Skeletal muscle satellite cell (primary cell): ENCODE results near the gene SPRR4. TPM values are rescaled to one million over a fixed set of nuclear protein-coding genes. Genes with fewer than 3 reads are reported as not detected.

Experiments
- H3K27me3 ChIP-seq: 2 replicates; pipeline ENCODE4 v1.7.0; 2013; ENCODE audit warnings: low read length; ENCODE audit not compliant: control insufficient read depth, insufficient read depth
- H3K36me3 ChIP-seq: 2 replicates; pipeline ENCODE4 v1.7.0; 2013; ENCODE audit warnings: mild to moderate bottlenecking, control low read depth, low read length; ENCODE audit not compliant: insufficient read depth
- H3K4me1 ChIP-seq: 2 replicates; pipeline ENCODE4 v1.7.0; 2013; ENCODE audit warnings: low read length; ENCODE audit not compliant: control insufficient read depth, insufficient read depth
- H3K4me2 ChIP-seq: 2 replicates; pipeline ENCODE4 v1.7.0; 2013; ENCODE audit warnings: mild to moderate bottlenecking, low read length
- H3K4me3 ChIP-seq: 2 replicates; pipeline ENCODE4 v1.7.0; 2013; ENCODE audit warnings: low read length
- H3K9ac ChIP-seq: 2 replicates; pipeline ENCODE4 v1.7.0; 2013; ENCODE audit warnings: mild to moderate bottlenecking, low read depth, low read length, moderate library complexity
- H3K9me3 ChIP-seq: replicated peaks from 2 replicates; pipeline ENCODE4 v1.7.0; 2013; ENCODE audit warnings: mild to moderate bottlenecking, control low read depth, low read length
- total RNA-seq: library from RNA; depleted of rRNA; stranded (reverse); fragments of >200 nt; gene quantifications from 2 replicates; pipeline ENCODE4 v1.2.3, GENCODE V29; 2012; rRNA removed

Gene SPRR4, protein sequence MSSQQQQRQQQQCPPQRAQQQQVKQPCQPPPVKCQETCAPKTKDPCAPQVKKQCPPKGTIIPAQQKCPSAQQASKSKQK
- total RNA-seq: not detected in 2 replicates

DNA sequence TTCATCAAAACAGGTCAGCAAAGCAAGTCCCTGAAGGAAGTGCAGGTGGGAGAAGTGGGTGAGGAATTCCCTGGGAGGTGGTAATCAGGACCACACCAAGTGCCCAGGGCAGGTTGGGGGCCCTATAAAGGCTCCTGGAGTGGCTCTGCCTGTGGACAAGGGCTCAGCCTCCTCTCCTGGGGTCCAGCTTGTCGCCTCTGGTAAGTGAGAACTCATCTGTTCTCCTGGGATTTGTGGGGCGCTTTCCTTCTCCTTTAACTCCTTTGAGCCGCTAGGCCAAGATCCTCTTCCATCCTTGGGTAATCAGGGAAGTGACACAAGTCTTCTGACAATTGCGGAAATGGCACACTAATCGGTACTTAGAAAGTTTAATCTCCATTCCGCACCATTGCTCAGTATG, at the start of gene SPRR4:
Gene SPRR4 (plus strand): TSS at position 154 of the 400 bp plus-strand sequence. CDS start 1,243 bp downstream, outside the sequence.
- no peaks in the 10 kb centered on the region for H3K9me3 ChIP-seq
- H3K4me1 ChIP-seq: no peaks in the 10 kb centered on the region
- H3K9ac ChIP-seq: no peak within 1 kb of the TSS
- no peak within 1 kb of the TSS for H3K4me2 ChIP-seq
- H3K36me3 ChIP-seq: no peaks in the 10 kb centered on the region
- no peak within 1 kb of the TSS for H3K4me3 ChIP-seq
- no peaks in the 10 kb centered on the region for H3K27me3 ChIP-seq

DNA sequence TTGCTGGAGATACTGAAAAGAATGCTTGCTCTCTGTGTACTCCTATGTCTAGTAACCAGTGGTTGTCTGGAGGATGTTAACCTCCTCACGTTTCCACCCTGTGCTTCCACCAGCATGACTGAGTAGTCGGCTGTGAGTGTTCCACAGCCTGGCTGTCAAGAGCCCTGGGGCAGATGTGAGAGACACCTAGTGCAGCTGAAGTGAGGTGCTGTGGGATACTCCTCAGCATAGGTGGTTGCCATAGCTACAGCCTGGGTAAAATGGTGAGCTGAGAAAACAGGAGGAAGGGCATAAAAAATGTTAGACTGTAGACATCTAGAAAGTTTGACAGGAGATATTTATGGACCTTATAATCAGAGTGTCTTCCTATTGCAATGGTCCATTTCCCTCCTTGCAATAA, 46.3 kb upstream of the SPRR4 start:
- H3K4me1 ChIP-seq: no peaks in the 10 kb centered on the region
- peaks cover 11% of the 10 kb centered on the region for H3K27me3 ChIP-seq
- H3K4me3 ChIP-seq: no peak overlapping the region
- H3K9me3 ChIP-seq: no peaks in the 10 kb centered on the region
- no peak overlapping the region for H3K4me2 ChIP-seq
- H3K36me3 ChIP-seq: no peaks in the 10 kb centered on the region
- H3K9ac ChIP-seq: no peak overlapping the region

DNA sequence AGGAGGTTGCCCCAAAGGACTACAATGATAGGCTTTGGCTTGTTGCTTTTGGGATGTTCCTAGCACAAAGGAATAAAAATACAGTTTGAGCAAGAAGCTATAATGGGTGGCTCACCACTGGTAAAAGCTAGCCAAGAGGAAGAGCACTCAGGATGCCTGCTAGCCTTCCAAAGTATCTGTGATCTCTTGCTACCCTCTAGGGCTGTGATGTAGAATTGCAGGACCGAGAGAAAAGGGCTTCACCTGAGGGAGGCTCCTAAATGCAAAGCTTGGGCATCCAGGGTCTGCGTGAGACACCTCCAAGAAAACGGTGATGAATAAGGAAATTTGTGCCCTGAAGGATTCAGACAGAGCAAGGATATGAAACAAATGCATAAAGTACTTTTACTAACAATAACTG, 44.4 kb upstream of the SPRR4 start:
- no peaks in the 10 kb centered on the region for H3K36me3 ChIP-seq
- H3K4me1 ChIP-seq: no peaks in the 10 kb centered on the region
- no peak overlapping the region for H3K4me3 ChIP-seq
- H3K27me3 ChIP-seq: peaks cover 11% of the 10 kb centered on the region
- H3K9ac ChIP-seq: no peak overlapping the region
- H3K4me2 ChIP-seq: no peak overlapping the region
- H3K9me3 ChIP-seq: no peaks in the 10 kb centered on the region

DNA sequence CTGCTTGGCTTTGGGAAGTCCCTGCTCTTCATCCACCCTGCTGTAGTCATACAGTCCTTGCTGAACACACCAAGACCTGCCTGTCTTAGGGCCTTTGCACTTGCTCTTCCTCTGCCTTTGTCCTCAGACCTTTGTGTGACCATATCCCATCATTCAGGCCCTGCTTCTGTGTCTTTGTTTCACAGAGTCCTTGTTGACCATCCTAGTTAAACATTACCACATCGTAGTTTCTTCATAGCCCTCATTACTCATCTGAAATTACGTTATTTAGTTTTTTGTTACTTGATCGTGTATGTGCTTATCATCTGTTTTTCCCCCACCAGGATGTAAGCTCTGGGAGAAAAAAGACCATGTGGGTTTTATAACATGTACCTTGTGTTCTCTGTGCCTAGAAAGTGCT, 41.8 kb upstream of the SPRR4 start:
- Histone ChIP-seq H3K4me3 (no peak overlapping the region), H3K4me2 (no peak overlapping the region), H3K36me3 (no peaks in the 10 kb centered on the region), H3K27me3 (peaks cover 16% of the 10 kb centered on the region), H3K9ac (no peak overlapping the region), H3K4me1 (no peaks in the 10 kb centered on the region), H3K9me3 (no peaks in the 10 kb centered on the region)

DNA sequence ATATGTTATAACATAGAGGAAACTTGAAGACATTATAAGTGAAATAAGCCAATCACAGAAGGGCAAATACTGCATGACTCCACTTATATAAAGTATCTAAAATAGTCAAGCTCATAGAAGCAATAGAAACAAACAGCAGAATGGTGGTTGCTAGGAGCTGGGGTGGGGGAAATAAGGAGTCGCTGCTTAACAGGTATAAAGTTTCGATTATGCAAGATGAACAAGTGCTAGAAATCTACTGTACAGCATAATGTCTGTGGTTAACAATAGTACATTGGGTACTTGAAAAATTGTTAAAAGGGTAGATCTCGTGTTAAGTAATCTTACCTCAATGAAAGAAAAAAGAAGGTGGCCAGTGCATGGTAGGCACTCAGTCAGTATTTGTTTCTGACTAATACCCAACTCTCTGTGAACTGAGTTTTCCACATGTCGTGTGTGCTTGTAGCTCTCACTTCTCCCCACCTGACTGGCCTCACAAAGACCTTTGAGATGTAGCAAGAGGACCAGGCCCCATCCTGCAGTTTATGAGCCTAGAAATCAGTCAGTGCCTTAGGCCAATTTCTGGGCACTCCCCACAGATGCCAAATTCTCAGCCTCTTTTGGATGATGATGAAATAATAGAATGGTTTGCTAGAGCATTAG, 38.2 kb upstream of the SPRR4 start:
- Histone ChIP-seq H3K9ac (no peak overlapping the region), H3K36me3 (no peaks in the 10 kb centered on the region), H3K4me3 (no peak overlapping the region), H3K4me1 (no peaks in the 10 kb centered on the region), H3K9me3 (no peaks in the 10 kb centered on the region), H3K4me2 (no peak overlapping the region), H3K27me3 (peaks cover 15% of the 10 kb centered on the region)

DNA sequence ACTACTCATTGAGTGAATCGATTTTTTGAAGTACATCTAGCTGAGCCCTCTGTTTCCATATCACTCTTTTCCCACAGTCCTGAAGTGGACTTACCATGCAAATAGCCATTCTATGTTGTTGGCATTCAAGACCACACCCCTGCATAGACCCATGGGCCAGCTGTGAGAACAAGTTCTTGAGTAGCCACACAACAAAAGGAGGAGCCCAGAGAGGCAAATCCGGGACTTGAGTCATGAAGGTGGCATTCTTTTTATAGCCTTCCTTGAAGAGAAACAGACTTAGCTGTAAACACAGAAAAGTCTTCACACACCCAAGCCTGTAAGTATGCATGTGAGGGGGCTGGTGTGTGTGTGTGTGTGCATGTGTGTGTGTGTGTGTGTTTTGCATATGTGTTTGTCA, 37.3 kb upstream of the SPRR4 start:
- H3K4me3 ChIP-seq: no peak overlapping the region
- no peaks in the 10 kb centered on the region for H3K36me3 ChIP-seq
- H3K9ac ChIP-seq: no peak overlapping the region
- peaks cover 15% of the 10 kb centered on the region for H3K27me3 ChIP-seq
- no peaks in the 10 kb centered on the region for H3K9me3 ChIP-seq
- no peaks in the 10 kb centered on the region for H3K4me1 ChIP-seq
- H3K4me2 ChIP-seq: no peak overlapping the region

DNA sequence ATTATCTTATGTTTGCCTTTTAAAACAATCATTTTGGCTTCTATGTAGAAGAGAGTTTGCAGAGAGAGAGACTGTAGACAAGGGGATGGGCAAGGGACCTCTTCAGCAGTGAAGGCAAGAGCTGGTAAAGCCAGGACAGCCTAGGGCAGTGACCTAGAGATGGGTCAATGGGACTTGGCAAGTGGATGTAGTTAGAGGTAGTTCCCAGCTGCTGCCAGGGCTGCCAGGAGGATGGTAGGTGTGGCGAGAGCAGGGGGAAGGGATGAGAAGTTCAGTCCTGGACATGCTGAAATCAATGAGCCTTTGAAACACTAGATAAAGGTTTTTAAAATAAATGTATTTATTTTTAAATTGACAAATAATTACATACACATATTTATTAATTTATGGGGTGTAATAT, 29.8 kb upstream of the SPRR4 start:
- Histone ChIP-seq H3K4me1 (no peaks in the 10 kb centered on the region), H3K27me3 (no peaks in the 10 kb centered on the region), H3K9me3 (no peaks in the 10 kb centered on the region), H3K4me2 (no peak overlapping the region), H3K9ac (no peak overlapping the region), H3K4me3 (no peak overlapping the region), H3K36me3 (no peaks in the 10 kb centered on the region)

DNA sequence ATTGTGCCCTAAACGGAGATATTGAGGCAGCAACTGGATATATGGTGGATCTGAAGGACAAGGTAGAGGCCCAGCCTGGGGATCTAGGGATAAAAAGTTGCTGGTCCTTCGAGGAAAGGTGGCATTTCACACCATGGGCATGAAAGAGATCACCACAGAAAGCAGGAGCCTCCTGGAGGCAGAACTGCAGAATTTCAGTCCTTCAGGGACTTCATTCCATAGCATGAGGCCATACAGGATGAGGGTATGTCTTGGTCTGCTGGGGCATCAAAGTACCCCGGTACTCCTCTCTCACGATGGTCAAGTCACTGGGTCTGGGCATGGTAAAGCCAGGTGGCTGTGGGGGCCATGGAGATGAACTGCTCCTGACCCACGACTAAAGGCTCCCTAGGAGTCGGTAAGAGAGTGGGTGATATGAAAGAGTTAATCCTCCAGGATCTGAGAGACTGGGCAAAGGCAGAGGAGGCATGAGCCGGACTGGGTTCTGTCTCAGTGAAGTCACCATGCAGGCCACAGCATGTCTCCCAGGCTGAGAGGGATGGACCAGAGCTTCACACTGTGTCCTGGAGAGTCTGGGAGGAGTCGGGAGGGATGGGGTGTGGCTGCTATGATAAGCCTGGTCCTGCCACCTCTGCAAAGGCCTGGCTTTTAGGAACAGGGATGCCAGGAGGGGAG, 29.3 kb upstream of the SPRR4 start:
- Histone ChIP-seq H3K9ac (no peak overlapping the region), H3K4me2 (no peak overlapping the region), H3K9me3 (no peaks in the 10 kb centered on the region), H3K36me3 (no peaks in the 10 kb centered on the region), H3K4me1 (no peaks in the 10 kb centered on the region), H3K4me3 (no peak overlapping the region), H3K27me3 (no peaks in the 10 kb centered on the region)

DNA sequence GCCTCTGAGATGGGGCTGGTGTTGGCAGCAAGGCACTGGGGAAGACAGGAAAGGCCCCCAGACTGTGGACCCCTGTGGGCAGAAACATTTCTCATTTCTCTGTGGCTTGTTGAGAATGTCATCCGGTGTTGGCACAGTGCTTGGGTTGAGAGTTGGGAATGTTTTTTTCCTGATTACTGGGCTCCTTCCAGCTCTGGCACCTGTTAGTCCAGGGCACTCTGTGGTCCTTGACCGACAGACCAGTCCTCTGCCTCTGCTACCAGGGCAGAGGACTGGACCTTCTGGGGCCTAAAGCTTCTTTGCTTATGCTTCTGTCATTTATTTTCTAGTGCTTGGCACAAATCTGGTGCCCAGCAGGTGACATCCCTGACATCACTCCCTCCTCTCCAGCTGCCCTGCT, 28.3 kb upstream of the SPRR4 start:
- H3K4me2 ChIP-seq: no peak overlapping the region
- H3K4me3 ChIP-seq: no peak overlapping the region

DNA sequence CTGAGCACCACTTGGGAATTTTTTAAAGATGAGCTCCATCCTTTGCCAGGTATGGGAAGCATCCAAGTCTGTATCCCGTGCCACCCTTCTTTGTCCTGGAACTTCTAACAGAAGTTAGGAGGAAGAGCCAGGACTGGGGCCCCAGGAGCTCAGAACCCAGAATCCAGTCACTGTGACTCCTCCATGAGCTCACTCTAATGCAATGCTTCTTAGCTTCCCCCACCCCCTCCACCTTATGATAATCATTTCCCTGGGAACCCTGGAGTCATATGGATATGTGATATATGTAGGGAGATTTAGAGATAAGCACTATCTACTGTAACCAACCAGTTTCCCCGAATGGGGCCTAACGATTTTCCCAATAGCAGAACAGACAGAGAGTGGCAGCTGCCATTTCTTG, 24.2 kb upstream of the SPRR4 start:
- Histone ChIP-seq H3K4me1 (no peaks in the 10 kb centered on the region), H3K36me3 (no peaks in the 10 kb centered on the region), H3K4me2 (no peak overlapping the region), H3K4me3 (no peak overlapping the region), H3K27me3 (no peaks in the 10 kb centered on the region), H3K9ac (no peak overlapping the region), H3K9me3 (no peaks in the 10 kb centered on the region)

More for the DNA sequence above, 28.3 kb upstream of the SPRR4 start:
- H3K27me3 ChIP-seq: no peaks in the 10 kb centered on the region
- H3K9ac ChIP-seq: no peak overlapping the region
- no peaks in the 10 kb centered on the region for H3K4me1 ChIP-seq
- H3K9me3 ChIP-seq: no peaks in the 10 kb centered on the region
- no peaks in the 10 kb centered on the region for H3K36me3 ChIP-seq

DNA sequence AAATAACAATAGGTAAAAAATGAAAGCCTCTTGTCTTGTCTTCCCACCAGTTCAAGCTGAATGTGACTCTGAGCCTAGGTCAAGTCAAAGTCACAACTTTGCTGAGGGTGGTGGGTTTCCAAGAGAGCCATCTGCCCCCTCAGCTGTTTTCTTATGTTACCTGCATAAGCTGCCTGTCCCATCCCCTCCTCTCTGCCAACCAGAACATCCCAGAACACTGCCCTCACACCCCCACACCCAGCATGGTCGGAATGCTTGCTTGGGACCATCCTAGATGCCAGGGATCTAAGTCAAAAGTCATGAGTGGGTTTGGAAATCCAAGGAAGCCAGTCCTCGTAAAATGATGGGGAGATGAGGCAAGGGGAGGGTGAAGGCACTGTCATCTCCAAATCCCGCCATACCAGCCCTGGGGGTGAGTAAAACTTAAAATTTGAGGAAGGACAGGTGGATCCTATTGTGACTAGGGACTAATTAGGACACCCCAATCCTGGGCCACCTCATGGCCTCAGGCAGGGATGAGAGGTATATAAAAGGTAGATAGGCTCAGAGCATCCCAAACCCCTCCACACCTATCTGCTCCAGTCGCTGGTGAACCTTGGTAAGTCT, 23.7 kb upstream of the SPRR4 start, which contains the start of gene SPRR5:
Gene SPRR5 (plus strand): TSS at position 556 of the 606 bp plus-strand sequence. CDS start 1,349 bp downstream, outside the sequence.
- Histone ChIP-seq H3K4me1 (no peaks in the 10 kb centered on the region), H3K27me3 (no peaks in the 10 kb centered on the region), H3K4me3 (no peak within 1 kb of the TSS), H3K36me3 (no peaks in the 10 kb centered on the region), H3K9me3 (no peaks in the 10 kb centered on the region), H3K9ac (no peak within 1 kb of the TSS), H3K4me2 (no peak within 1 kb of the TSS)
